ENCODE data around the gene ZPR1.

The ZPR1 gene

DNA sequence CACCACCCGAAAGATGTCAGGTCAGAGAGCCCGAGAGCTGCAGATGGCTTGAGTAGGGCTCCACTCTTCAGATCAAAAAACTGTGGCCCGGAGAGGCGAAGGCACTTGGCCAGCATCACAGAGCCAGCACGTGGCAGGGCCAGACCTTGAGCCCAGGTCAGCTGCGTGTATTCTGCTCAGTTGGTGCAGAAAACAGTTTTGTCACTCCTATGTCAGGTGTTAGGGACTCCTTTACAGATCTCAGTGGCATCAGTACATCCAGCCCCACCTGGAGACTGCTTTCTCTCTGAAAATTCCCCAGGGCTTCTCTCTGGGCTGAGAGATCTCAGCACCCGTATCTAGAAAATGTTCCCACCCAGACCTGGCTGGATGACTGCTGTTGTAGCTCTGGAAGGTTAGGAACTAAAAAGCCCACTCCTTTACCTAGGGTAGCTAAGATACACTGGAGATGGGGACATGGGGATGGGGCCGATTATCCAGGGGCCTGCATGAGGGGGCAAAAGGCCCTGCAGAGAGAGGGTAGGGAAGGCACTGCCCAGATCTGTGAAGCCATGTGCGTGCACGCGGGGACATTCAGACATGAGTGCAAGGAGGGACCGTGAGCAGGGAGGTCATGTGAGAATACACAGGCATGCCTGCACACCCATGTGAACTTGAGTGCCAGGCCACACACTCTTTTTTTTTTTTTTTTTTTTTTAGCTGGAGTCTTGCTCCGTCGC, 46.2 kb upstream of the ZPR1 start:
- ChIA-PET POLR2A (interaction anchor here (0.7 kb wide), 1 partner anchor 346 kb away, joined by 3 read pairs; no protein-coding TSS in a partner anchor), CTCF (interaction anchor here (4.7 to 6.6 kb wide), 2 partner anchors 11 to 43 kb away, joined by 24 to 120 read pairs; partner anchors contain the start of genes APOA4, APOA5 and ZPR1)
- no peak for DNase-seq (ENCODE audit: low read depth, low spot score)
- H3K4me3 ChIP-seq (ENCODE audit: low read depth, low read length) = no peak overlapping the region
- TF ChIP-seq CTCF (IDR thresholded peaks at IDR 0.05; ENCODE audit: insufficient read depth, low read length, missing control alignments) = no peak

DNA sequence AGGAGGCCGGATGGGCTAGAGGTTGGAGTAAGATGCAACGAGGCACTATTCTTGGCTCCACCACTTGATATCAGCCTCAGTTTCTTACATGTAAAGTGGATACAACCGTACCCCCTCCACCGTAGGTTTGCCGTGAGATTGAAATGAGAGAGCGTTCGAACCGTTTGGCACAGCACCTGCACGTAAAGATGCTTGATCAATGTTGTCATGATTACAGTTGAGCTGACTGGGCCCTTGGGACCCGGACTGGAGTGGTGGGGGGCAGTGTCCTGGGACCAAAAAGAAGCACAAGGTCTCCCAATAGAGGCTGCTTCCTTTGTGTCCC, 45.6 kb upstream of the ZPR1 start:
- no peak for TF ChIP-seq CTCF (IDR thresholded peaks at IDR 0.05; ENCODE audit: insufficient read depth, low read length, missing control alignments)
- POLR2A ChIA-PET = interaction anchor here (0.7 kb wide), 1 partner anchor 346 kb away, joined by 3 read pairs; no protein-coding TSS in a partner anchor
- CTCF ChIA-PET = interaction anchor here (0.8 to 6.6 kb wide), 3 partner anchors 9 to 42 kb away, joined by 3 to 120 read pairs (median 24); partner anchors contain the start of genes APOA4, APOA5 and ZPR1
- no peak for DNase-seq (ENCODE audit: low read depth, low spot score)
- H3K4me3 ChIP-seq (ENCODE audit: low read depth, low read length) = no peak overlapping the region

DNA sequence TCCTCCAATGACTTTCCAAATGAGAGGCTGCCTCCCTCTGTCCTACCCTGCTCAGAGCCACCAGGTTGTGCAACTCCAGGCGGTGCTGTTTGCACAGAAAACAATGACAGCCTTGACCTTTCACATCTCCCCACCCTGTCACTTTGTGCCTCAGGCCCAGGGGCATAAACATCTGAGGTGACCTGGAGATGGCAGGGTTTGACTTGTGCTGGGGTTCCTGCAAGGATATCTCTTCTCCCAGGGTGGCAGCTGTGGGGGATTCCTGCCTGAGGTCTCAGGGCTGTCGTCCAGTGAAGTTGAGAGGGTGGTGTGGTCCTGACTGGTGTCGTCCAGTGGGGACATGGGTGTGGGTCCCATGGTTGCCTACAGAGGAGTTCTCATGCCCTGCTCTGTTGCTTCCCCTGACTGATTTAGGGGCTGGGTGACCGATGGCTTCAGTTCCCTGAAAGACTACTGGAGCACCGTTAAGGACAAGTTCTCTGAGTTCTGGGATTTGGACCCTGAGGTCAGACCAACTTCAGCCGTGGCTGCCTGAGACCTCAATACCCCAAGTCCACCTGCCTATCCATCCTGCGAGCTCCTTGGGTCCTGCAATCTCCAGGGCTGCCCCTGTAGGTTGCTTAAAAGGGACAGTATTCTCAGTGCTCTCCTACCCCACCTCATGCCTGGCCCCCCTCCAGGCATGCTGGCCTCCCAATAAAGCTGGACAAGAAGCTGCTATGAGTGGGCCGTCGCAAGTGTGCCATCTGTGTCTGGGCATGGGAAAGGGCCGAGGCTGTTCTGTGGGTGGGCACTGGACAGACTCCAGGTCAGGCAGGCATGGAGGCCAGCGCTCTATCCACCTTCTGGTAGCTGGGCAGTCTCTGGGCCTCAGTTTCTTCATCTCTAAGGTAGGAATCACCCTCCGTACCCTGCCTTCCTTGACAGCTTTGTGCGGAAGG, 44.8 kb upstream of the ZPR1 start:
- POLR2A ChIA-PET = no interaction called here
- TF ChIP-seq CTCF (IDR thresholded peaks at IDR 0.05; ENCODE audit: insufficient read depth, low read length, missing control alignments) = no peak
- DNase-seq (ENCODE audit: low read depth, low spot score) = no peak
- CTCF ChIA-PET = interaction anchor here (0.8 to 6.6 kb wide), 2 partner anchors 10 to 41 kb away, joined by 3 to 120 read pairs; partner anchors contain the start of genes APOA5 and ZPR1
- H3K4me3 ChIP-seq (ENCODE audit: low read depth, low read length) = no peak overlapping the region

DNA sequence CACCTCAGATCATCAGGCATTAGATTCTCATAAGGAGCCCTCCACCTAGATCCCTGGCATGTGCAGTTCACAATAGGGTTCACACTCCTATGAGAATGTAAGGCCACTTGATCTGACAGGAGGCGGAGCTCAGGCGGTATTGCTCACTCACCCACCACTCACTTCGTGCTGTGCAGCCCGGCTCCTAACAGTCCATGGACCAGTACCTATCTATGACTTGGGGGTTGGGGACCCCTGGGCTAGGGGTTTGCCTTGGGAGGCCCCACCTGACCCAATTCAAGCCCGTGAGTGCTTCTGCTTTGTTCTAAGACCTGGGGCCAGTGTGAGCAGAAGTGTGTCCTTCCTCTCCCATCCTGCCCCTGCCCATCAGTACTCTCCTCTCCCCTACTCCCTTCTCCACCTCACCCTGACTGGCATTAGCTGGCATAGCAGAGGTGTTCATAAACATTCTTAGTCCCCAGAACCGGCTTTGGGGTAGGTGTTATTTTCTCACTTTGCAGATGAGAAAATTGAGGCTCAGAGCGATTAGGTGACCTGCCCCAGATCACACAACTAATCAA, 44.0 kb upstream of the ZPR1 start:
- TF ChIP-seq CTCF (IDR thresholded peaks at IDR 0.05; ENCODE audit: insufficient read depth, low read length, missing control alignments) = no peak
- POLR2A ChIA-PET = no interaction called here
- CTCF ChIA-PET = interaction anchor here (6.6 kb wide), 1 partner anchor 41 kb away, joined by 120 read pairs; the partner anchor contains the start of genes APOA5 and ZPR1
- no peak for DNase-seq (ENCODE audit: low read depth, low spot score)
- H3K4me3 ChIP-seq (ENCODE audit: low read depth, low read length) = no peak overlapping the region

DNA sequence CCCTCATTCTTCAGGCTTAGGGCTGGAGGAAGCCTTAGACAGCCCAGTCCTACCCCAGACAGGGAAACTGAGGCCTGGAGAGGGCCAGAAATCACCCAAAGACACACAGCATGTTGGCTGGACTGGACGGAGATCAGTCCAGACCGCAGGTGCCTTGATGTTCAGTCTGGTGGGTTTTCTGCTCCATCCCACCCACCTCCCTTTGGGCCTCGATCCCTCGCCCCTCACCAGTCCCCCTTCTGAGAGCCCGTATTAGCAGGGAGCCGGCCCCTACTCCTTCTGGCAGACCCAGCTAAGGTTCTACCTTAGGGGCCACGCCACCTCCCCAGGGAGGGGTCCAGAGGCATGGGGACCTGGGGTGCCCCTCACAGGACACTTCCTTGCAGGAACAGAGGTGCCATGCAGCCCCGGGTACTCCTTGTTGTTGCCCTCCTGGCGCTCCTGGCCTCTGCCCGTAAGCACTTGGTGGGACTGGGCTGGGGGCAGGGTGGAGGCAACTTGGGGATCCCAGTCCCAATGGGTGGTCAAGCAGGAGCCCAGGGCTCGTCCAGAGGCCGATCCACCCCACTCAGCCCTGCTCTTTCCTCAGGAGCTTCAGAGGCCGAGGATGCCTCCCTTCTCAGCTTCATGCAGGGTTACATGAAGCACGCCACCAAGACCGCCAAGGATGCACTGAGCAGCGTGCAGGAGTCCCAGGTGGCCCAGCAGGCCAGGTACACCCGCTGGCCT, 42.5 kb upstream of the ZPR1 start:
- ChIA-PET POLR2A (no interaction called here), CTCF (interaction anchor here (0.9 to 1.9 kb wide), 4 partner anchors 10 to 276 kb away, joined by 4 to 8 read pairs (median 6); partner anchors contain the start of gene APOA5)
- no peak for DNase-seq (ENCODE audit: low read depth, low spot score)
- TF ChIP-seq CTCF (IDR thresholded peaks at IDR 0.05; ENCODE audit: insufficient read depth, low read length, missing control alignments) = no peak
- no peak overlapping the region for H3K4me3 ChIP-seq (ENCODE audit: low read depth, low read length)
